ENCODE data around the gene SEPTIN14. TPM values are rescaled to one million over a fixed set of nuclear protein-coding genes. Genes with fewer than 3 reads are reported as not detected.
"Not testable (repeated sequence)": the region's sequence is repeated elsewhere in the genome, so short reads cannot be mapped to it uniquely, and the experiment has no call there.

SEPTIN14 gene
- not detected in 2 replicates for total RNA-seq

- not testable (repeated sequence) for H4K20me1 ChIP-seq (ENCODE audit: insufficient read depth, low read length); H3K4me3 ChIP-seq (ENCODE audit: insufficient read depth, low read length)
Observed at GRCh38 chr7:55862652-55863051, at the start of gene SEPTIN14. SEPTIN14 (minus strand) TSS chr7:55862752; CDS start chr7:55861996, 756 bp downstream.

GRCh38 chr7:55903985-55904759, 41.6 kb upstream of the SEPTIN14 start:
- no peak overlapping the region for H3K27ac ChIP-seq (ENCODE audit: low read depth, low read length)
- H4K20me1 ChIP-seq (ENCODE audit: insufficient read depth, low read length): no peaks in the 10 kb centered on the region
- no peak overlapping the region for H2AFZ ChIP-seq (ENCODE audit: low read length)
- H3K27me3 ChIP-seq (ENCODE audit: insufficient read depth, low read length): no peaks in the 10 kb centered on the region
- H3K4me1 ChIP-seq (ENCODE audit: insufficient read depth, low read length): no peaks in the 10 kb centered on the region
- H3K4me3 ChIP-seq (ENCODE audit: insufficient read depth, low read length): no peak overlapping the region
- H3K4me2 ChIP-seq (ENCODE audit: insufficient read depth, low read length): no peak overlapping the region
- no peaks in the 10 kb centered on the region for H3K79me2 ChIP-seq (ENCODE audit: insufficient read depth, low read length)
- H3K36me3 ChIP-seq (ENCODE audit: insufficient read depth, low read length): no peaks in the 10 kb centered on the region
- no peak for TF ChIP-seq CTCF (IDR thresholded peaks at IDR 0.05; ENCODE audit: extremely low read depth, low read depth, low read length)
- H3K9me3 ChIP-seq (ENCODE audit: low read depth, low read length): no peaks in the 10 kb centered on the region
- no peak for DNase-seq (ENCODE audit: insufficient read length, low spot score, missing footprints)

More at GRCh38 chr7:55862652-55863051, at the start of gene SEPTIN14:
- not testable (repeated sequence) for DNase-seq (ENCODE audit: insufficient read length, low spot score, missing footprints); H3K79me2 ChIP-seq (ENCODE audit: insufficient read depth, low read length); H3K9me3 ChIP-seq (ENCODE audit: low read depth, low read length); H2AFZ ChIP-seq (ENCODE audit: low read length); H3K4me1 ChIP-seq (ENCODE audit: insufficient read depth, low read length); H3K27me3 ChIP-seq (ENCODE audit: insufficient read depth, low read length); H3K27ac ChIP-seq (ENCODE audit: low read depth, low read length); H3K36me3 ChIP-seq (ENCODE audit: insufficient read depth, low read length); H3K4me2 ChIP-seq (ENCODE audit: insufficient read depth, low read length)

- H3K4me3 ChIP-seq (ENCODE audit: insufficient read depth, low read length); DNase-seq (ENCODE audit: insufficient read length, low spot score, missing footprints); H3K79me2 ChIP-seq (ENCODE audit: insufficient read depth, low read length); H3K4me2 ChIP-seq (ENCODE audit: insufficient read depth, low read length); H3K27ac ChIP-seq (ENCODE audit: low read depth, low read length); H3K27me3 ChIP-seq (ENCODE audit: insufficient read depth, low read length); H3K36me3 ChIP-seq (ENCODE audit: insufficient read depth, low read length); H2AFZ ChIP-seq (ENCODE audit: low read length); H3K9me3 ChIP-seq (ENCODE audit: low read depth, low read length); H4K20me1 ChIP-seq (ENCODE audit: insufficient read depth, low read length); H3K4me1 ChIP-seq (ENCODE audit: insufficient read depth, low read length): not testable (repeated sequence)
Observed at GRCh38 chr7:55901059-55901458, 38.5 kb upstream of the SEPTIN14 start.

- H3K4me3 ChIP-seq (ENCODE audit: insufficient read depth, low read length): no peak overlapping the region
- H3K79me2 ChIP-seq (ENCODE audit: insufficient read depth, low read length): no peaks in the 10 kb centered on the region
Observed at GRCh38 chr7:55898287-55898686, 35.7 kb upstream of the SEPTIN14 start.

More at GRCh38 chr7:55898287-55898686, 35.7 kb upstream of the SEPTIN14 start:
- TF ChIP-seq CTCF (IDR thresholded peaks at IDR 0.05; ENCODE audit: extremely low read depth, low read depth, low read length): no peak
- Histone ChIP-seq H3K27ac (ENCODE audit: low read depth, low read length) (no peak overlapping the region), H3K27me3 (ENCODE audit: insufficient read depth, low read length) (no peaks in the 10 kb centered on the region), H3K36me3 (ENCODE audit: insufficient read depth, low read length) (no peaks in the 10 kb centered on the region), H2AFZ (ENCODE audit: low read length) (no peak overlapping the region), H3K4me2 (ENCODE audit: insufficient read depth, low read length) (no peak overlapping the region), H3K4me1 (ENCODE audit: insufficient read depth, low read length) (no peaks in the 10 kb centered on the region), H4K20me1 (ENCODE audit: insufficient read depth, low read length) (no peaks in the 10 kb centered on the region), H3K9me3 (ENCODE audit: low read depth, low read length) (no peaks in the 10 kb centered on the region)
- no peak for DNase-seq (ENCODE audit: insufficient read length, low spot score, missing footprints)
